HUES64 (cell line): Measurements from ENCODE around the gene PTGDS.
A peak's percentile ranks its signal among the peaks of the same experiment; 100 is the strongest.
"Not testable (repeated sequence)": the region's sequence is repeated elsewhere in the genome, so short reads cannot be mapped to it uniquely, and the experiment has no call there.

Experiments used
- H3K27ac ChIP-seq: 2 replicates; pipeline ENCODE4 v1.7.0; 2013; ENCODE audit warnings: low read depth, low read length, inconsistent platforms
- H3K27me3 ChIP-seq: 2 replicates; pipeline ENCODE4 v1.6.1; 2013; ENCODE audit warnings: mild to moderate bottlenecking, low read length; ENCODE audit not compliant: insufficient read depth
- H3K36me3 ChIP-seq: 2 replicates; pipeline ENCODE4 v1.6.1; 2013; ENCODE audit warnings: mild to moderate bottlenecking, low read length; ENCODE audit not compliant: insufficient read depth
- H3K4me1 ChIP-seq: 2 replicates; pipeline ENCODE4 v1.6.1; 2013; ENCODE audit warnings: mild to moderate bottlenecking, low read length, moderate library complexity; ENCODE audit not compliant: insufficient read depth
- H3K4me3 ChIP-seq: 2 replicates; pipeline ENCODE4 v1.5.1; 2013; ENCODE audit warnings: mild to moderate bottlenecking, low read length, moderate library complexity
- H3K9ac ChIP-seq: 2 replicates; pipeline ENCODE4 v1.6.1; 2013; ENCODE audit warnings: mild to moderate bottlenecking, low read depth, low read length
- H3K9me3 ChIP-seq: 2 replicates; pipeline ENCODE4 v1.6.1; 2013; ENCODE audit warnings: low read depth, low read length; ENCODE audit not compliant: insufficient read depth
- WGBS: fragments of 150-250, 120-280 bp; methylation state at CpG from one replicate; pipeline ENCODE4 v1.1.7; 2013; ENCODE audit warnings: missing lambda C conversion rate; 5-methylcytosine and 5-hydroxymethylcytosine counted together

Gene PTGDS

GRCh38 chr9:136996361-136997292 lies 19.3 kb downstream of the PTGDS start, which contains the start of gene CLIC3:
CLIC3 (minus strand) TSS chr9:136996568; CDS start chr9:136996543, 25 bp downstream.
- Histone ChIP-seq H3K27me3 (0 out of 2 replicates have a peak, but pooled peaks cover 6% of the 10 kb centered on the region), H3K4me1 (peaks cover 9% of the 10 kb centered on the region), H3K9ac (no peak within 1 kb of the TSS; the same call in 1 of the 2 replicates), H3K36me3 (peaks cover 5% of the 10 kb centered on the region; the same call in 1 of the 2 replicates), H3K9me3 (no peaks in the 10 kb centered on the region), H3K4me3 (peak within 1 kb of the TSS; percentile 29; the same call in 1 of the 2 replicates), H3K27ac (no peak within 1 kb of the TSS)
- 20% methylated on average over 34 of the region's 35 CpGs for WGBS

GRCh38 chr9:136997371-136997770 lies 20.1 kb downstream of the PTGDS start:
- H3K4me3 ChIP-seq: no peak overlapping the region
- H3K27ac ChIP-seq: no peak overlapping the region
- WGBS: 86% methylated on average over 10 of the region's 10 CpGs
- 0 out of 2 replicates have a peak, but pooled peaks cover 6% of the 10 kb centered on the region for H3K27me3 ChIP-seq
- H3K36me3 ChIP-seq: peaks cover 5% of the 10 kb centered on the region; the same call in 1 of the 2 replicates
- peaks cover 9% of the 10 kb centered on the region for H3K4me1 ChIP-seq
- no peak overlapping the region for H3K9ac ChIP-seq
- H3K9me3 ChIP-seq: no peaks in the 10 kb centered on the region

GRCh38 chr9:136997830-136998234 lies 20.5 kb downstream of the PTGDS start:
- H3K9me3 ChIP-seq: no peaks in the 10 kb centered on the region
- H3K36me3 ChIP-seq: peaks cover 5% of the 10 kb centered on the region; the same call in 1 of the 2 replicates
- H3K4me3 ChIP-seq: no peak overlapping the region
- peaks cover 9% of the 10 kb centered on the region for H3K4me1 ChIP-seq
- 0 out of 2 replicates have a peak, but pooled peaks cover 6% of the 10 kb centered on the region for H3K27me3 ChIP-seq
- 93% methylated on average over 18 of the region's 18 CpGs for WGBS
- no peak overlapping the region for H3K9ac ChIP-seq
- H3K27ac ChIP-seq: no peak overlapping the region

- 91% methylated on average over 10 of the region's 10 CpGs for WGBS
- 0 out of 2 replicates have a peak, but pooled peaks cover 2% of the 10 kb centered on the region for H3K27me3 ChIP-seq
- H3K27ac ChIP-seq: no peak overlapping the region
- H3K36me3 ChIP-seq: no peaks in the 10 kb centered on the region
- peaks cover 9% of the 10 kb centered on the region for H3K4me1 ChIP-seq
- H3K9me3 ChIP-seq: no peaks in the 10 kb centered on the region
- H3K4me3 ChIP-seq: no peak overlapping the region
- no peak overlapping the region for H3K9ac ChIP-seq
These were observed 23.1 kb downstream of the PTGDS start for GRCh38 chr9:137000177-137000930.

GRCh38 chr9:137001857-137002645 lies 24.7 kb downstream of the PTGDS start:
- H3K9me3 ChIP-seq: no peaks in the 10 kb centered on the region
- no peak overlapping the region for H3K4me3 ChIP-seq
- H3K27me3 ChIP-seq: no peaks in the 10 kb centered on the region
- no peak overlapping the region for H3K27ac ChIP-seq
- 94% methylated on average over 19 of the region's 20 CpGs for WGBS
- H3K9ac ChIP-seq: no peak overlapping the region
- peaks cover 3% of the 10 kb centered on the region; the same call in 1 of the 2 replicates for H3K4me1 ChIP-seq
- H3K36me3 ChIP-seq: no peaks in the 10 kb centered on the region

- Histone ChIP-seq H3K27ac (no peak overlapping the region), H3K27me3 (no peaks in the 10 kb centered on the region), H3K9me3 (no peaks in the 10 kb centered on the region), H3K4me1 (no peaks in the 10 kb centered on the region), H3K9ac (no peak overlapping the region), H3K36me3 (no peaks in the 10 kb centered on the region), H3K4me3 (no peak overlapping the region)
- 95% methylated on average over 10 of the region's 10 CpGs for WGBS
These were observed 25.3 kb downstream of the PTGDS start for GRCh38 chr9:137002646-137003041.

- not testable (repeated sequence) for H3K9ac ChIP-seq, H3K4me1 ChIP-seq, H3K4me3 ChIP-seq, H3K36me3 ChIP-seq, H3K27me3 ChIP-seq, H3K9me3 ChIP-seq, H3K27ac ChIP-seq
- 43% methylated on average over 16 of the region's 17 CpGs for WGBS
These were observed 27.0 kb downstream of the PTGDS start for GRCh38 chr9:137004285-137004684.

- Histone ChIP-seq H3K9me3 (no peaks in the 10 kb centered on the region), H3K27me3 (no peaks in the 10 kb centered on the region), H3K27ac (no peak overlapping the region), H3K4me3 (no peak overlapping the region), H3K4me1 (no peaks in the 10 kb centered on the region), H3K9ac (no peak overlapping the region), H3K36me3 (no peaks in the 10 kb centered on the region)
- 92% methylated on average over 24 of the region's 24 CpGs for WGBS
These were observed 29.1 kb downstream of the PTGDS start for GRCh38 chr9:137006116-137007003.

- Histone ChIP-seq H3K36me3 (no peaks in the 10 kb centered on the region), H3K27ac (no peak overlapping the region), H3K4me3 (no peak overlapping the region), H3K9me3 (no peaks in the 10 kb centered on the region), H3K9ac (no peak overlapping the region), H3K4me1 (no peaks in the 10 kb centered on the region), H3K27me3 (no peaks in the 10 kb centered on the region)
- WGBS: 89% methylated on average over 30 of the region's 30 CpGs
These were observed 30.0 kb downstream of the PTGDS start for GRCh38 chr9:137007108-137007815.
